HG02759 (cell line): ENCODE results near the gene PEX14.
"Not testable (repeated sequence)": the region's sequence is repeated elsewhere in the genome, so short reads cannot be mapped to it uniquely, and the experiment has no call there.

Source experiments
- ATAC-seq: cut with Tn5 transposase; IDR thresholded peaks from one replicate; pipeline ENCODE4 v1.9.1; 2021; ENCODE audit warnings: mild to moderate bottlenecking, moderate library complexity; ENCODE audit not compliant: unreplicated experiment

The PEX14 gene

DNA sequence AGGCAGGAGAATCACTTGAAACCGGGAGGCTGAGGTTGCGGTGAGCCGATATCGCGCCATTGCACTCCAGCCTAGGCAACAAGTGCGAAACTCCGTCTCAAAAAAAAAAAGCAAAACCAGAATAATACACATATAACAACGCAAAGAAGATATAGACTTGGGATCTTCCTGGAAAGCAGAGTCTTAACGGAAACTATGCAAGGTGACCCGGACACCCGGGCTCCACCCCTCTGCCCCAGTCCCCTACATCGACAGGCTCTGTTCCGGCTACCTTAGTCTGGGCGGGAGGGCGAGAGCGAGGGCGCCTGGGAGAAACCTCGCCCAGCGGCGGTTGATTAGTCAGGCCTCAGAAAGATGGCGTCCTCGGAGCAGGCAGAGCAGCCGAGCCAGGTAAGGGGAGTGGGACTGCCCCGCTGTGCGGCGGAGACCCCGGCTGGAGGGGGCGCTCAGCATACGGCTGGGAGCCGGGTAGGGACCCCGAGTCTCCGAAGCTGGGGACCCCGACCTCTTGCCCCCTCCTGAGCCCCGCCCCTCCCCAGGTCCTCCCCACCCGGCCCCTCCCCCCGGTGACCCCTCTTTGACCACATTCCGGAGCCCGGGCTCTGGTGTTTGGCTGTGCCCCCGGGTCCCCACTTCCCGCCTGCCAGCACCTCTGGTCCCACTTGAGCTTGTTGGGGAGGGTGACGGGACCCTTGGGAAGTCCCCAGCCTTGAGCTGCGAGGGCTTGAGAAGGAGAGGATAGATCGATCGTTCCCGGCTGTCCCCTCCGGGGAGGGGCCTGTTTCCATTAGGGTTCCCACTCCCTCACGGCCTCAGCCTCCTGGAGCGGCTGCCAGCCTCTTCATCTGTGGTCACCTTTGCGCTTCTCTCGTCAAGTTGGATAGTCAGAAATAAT lies at the start of gene PEX14:
PEX14 (plus strand) TSS at position 338 of the 895 bp plus-strand sequence; CDS start at position 355, 17 bp downstream.
- ATAC-seq, result peak; percentile 66

- ATAC-seq, result not testable (repeated sequence)
Observed at GRCh38 chr1:10425826-10426534, 48.8 kb upstream of the PEX14 start.

GRCh38 chr1:10426535-10426848 lies 48.3 kb upstream of the PEX14 start:
- not testable (repeated sequence) for ATAC-seq

- no peak for ATAC-seq
Observed at GRCh38 chr1:10428984-10429383, 45.8 kb upstream of the PEX14 start.

DNA sequence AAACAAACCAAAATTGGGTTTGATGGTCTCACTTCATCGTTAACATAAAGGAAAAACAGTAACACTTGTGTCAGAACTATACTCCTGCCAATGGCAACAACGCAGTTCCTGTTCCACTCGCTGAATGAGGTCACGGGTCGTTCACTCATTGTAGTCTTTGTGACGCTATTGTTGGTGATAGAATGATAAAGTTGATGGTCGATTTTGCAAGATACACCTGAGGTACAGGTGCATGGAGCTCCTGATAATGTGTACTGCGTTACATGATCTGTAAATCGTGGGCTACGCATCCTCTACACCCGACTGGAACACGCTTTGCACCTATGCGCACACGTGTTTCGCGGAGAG lies 44.9 kb upstream of the PEX14 start:
- ATAC-seq, result peak; percentile 8

DNA sequence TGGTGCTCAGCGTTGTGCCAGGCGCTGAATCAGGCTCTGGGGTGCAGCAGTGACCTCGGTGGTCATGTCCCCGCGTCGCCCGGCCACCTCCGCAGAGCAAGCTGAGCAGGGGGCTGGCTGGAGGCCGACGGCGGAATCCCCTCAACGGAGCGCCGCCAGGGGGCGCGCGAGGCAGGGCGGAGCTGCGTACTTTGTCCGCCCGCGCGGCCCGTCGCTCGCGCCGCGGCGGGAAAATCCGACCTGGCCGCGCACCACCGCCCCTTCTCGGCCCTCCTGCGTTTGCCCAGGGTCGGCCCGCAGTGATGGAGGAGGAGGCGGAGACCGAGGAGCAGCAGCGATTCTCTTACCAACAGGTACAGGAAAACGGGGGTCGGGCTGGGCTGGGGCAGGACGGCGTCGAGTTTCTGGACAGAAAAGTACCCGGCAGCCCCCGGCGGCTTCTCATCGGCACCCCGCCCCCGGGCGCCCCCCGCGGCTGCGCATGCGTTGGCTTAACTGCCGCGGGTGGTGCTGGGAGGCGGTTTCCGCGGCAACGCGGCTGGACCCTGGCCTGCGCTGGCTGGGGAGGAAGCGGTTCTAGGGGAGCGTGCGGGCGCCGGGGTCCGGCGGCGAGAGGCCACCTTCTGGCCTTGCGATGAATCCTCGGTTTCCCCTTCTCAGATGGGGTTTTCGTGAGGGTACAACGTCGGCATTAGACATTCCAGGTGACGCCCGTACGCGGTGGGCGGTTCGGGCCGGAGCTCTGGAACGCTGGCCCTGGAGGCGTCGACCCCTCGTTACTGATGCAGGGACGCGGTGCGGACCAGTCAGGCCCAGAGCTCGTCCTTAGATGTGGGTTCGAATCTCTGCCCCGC lies 44.3 kb upstream of the PEX14 start, which contains the start of gene CENPS:
CENPS (plus strand) TSS at position 218 of the 854 bp plus-strand sequence; CDS start at position 303, 85 bp downstream.
- ATAC-seq, result peak; percentile 85

GRCh38 chr1:10431070-10431730 lies 43.5 kb upstream of the PEX14 start:
- ATAC-seq, result no peak

GRCh38 chr1:10432910-10433700 lies 41.6 kb upstream of the PEX14 start:
- ATAC-seq, result no peak

GRCh38 chr1:10433790-10434189 lies 41.0 kb upstream of the PEX14 start:
- ATAC-seq, result no peak

DNA sequence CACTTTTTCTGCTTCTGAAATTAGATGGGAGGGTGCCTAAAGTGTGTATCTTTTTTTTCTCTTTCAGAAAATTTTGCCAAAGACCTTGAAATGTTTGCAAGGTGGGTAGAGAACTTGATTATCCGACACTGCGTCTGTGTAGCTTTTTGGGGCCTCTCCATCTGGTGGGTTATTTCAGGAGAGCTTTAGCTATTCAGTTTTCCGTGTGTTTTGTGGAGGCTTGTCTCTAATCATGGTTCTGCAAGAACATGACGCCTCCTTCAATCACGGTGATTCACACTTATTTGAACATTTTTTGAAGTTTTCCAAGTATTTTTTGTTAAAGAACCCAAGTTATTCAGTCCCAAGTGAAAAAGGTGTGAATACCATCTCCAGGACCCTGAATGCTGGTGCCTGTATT lies 40.2 kb upstream of the PEX14 start:
- ATAC-seq, result no peak

GRCh38 chr1:10437052-10437451 lies 37.7 kb upstream of the PEX14 start:
- no peak for ATAC-seq

GRCh38 chr1:10438677-10439163 lies 36.0 kb upstream of the PEX14 start:
- no peak for ATAC-seq

DNA sequence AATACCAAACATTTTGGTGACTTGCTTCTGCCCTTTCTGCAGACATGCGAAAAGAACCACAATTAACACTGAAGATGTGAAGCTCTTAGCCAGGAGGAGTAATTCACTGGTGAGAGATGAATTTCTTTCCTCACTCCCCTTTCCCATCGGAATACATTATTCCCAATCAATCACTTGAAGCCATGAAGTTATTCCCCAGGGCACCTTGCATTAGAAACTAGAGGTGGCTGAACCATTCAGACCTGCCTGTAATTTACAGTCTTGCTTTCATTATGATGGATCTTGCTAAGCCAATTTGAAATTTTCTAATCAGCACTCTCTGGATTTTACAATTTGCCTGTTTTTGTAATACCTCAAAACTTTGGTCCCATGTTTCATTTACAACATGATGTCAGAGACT lies 34.4 kb upstream of the PEX14 start:
- no peak for ATAC-seq

DNA sequence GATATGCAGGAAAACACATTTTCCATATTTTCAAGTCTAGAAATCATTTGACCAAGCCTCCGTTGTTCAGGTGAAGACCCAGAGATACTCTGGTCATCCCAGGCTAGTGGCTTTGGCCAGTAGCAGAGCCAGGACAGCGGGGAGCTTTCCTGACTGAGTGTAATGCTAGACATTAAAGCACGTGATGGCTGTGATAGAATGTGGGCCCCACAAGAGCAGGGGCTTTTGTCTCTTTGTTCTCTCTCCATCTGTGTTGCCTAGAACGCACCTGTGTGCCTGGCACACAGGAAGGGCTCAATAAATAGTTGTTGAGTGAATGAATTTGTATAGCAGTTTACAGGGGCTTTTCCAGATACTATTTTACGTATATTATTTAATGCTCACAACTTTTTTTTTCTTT lies 34.0 kb upstream of the PEX14 start:
- no peak for ATAC-seq

- no peak for ATAC-seq
Observed at GRCh38 chr1:10444248-10444647, 30.5 kb upstream of the PEX14 start.

GRCh38 chr1:10444795-10445397 lies 29.9 kb upstream of the PEX14 start:
- no peak for ATAC-seq

DNA sequence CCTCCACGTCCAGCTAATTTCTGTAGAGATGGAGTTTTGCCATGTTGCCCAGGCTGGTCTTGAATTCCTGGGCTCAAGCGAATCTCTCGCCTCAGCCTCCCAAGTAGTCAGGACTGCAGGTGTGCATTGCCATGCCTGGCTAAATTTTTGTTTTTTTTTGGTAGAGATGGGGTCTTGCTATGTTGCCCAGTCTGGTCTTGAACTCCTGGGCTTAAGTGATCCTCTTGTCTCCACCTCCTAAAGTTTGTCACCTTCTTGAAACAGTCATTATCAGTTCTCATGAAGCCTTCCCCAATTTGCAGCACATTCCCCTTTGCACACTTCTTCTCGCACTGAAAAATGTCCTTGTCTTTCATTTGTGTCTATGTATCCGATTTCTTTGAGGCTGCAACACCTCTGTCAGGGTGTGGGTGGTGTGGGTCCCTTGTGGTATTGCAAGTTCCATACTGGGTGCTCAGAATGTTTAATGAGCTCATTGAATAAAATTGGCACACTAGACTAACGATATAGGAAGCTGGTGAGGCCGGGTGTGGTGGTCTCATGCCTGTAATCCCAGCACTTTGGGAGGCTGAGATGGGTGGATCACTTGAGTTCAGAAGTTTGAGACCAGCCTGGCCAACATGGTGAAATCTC lies 27.8 kb upstream of the PEX14 start:
- no peak for ATAC-seq

DNA sequence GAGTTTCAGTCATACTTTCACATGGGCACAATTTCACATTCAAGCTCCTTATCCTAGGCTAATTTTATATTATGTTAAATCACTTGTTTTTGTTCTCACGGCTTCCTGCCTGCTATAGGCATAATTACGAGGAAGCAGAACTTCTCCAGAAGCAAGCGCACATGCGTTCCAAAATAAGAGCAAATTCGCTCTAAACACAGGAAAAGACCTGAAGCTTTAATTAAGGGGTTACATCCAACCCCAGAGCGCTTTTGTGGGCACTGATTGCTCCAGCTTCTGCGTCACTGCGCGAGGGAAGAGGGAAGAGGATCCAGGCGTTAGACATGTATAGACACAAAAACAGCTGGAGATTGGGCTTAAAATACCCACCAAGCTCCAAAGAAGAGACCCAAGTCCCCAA lies 25.0 kb upstream of the PEX14 start, which contains the start of gene CORT:
CORT (plus strand) TSS at position 281 of the 400 bp plus-strand sequence. CDS start 193 bp downstream, outside the sequence.
- ATAC-seq, result no peak
